SK-N-MC (cell line): Measurements from ENCODE around the gene TELO2.
"Not testable (repeated sequence)": the region's sequence is repeated elsewhere in the genome, so short reads cannot be mapped to it uniquely, and the experiment has no call there.

Experiments used
- DNase-seq: peaks from one replicate; pipeline ENCODE4 v3.0.0-alpha.2; 2011; ENCODE audit warnings: low read depth, low spot score
- H3K27ac ChIP-seq: fragments of 200-600 bp; sonication (generic); 2 replicates; pipeline ENCODE4 v1.5.1; 2016; ENCODE audit warnings: mixed run types
- H3K36me3 ChIP-seq: fragments of 200-600 bp; sonication (generic); 2 replicates; pipeline ENCODE4 v1.6.1; 2017; ENCODE audit warnings: antibody characterized with exemption, low read length, mixed read lengths; ENCODE audit not compliant: insufficient read depth
- H3K4me3 ChIP-seq: fragments of 200-600 bp; sonication (generic); 2 replicates; pipeline ENCODE4 v1.5.1; 2016
- H3K9ac ChIP-seq: fragments of 200-600 bp; sonication (generic); 2 replicates; pipeline ENCODE4 v1.8.0; 2017; ENCODE audit warnings: mixed run types, mixed read lengths; ENCODE audit not compliant: insufficient read length
- H3K9me3 ChIP-seq: fragments of 200-600 bp; sonication (generic); 2 replicates; pipeline ENCODE4 v1.6.1; 2017; ENCODE audit warnings: low read depth, mild to moderate bottlenecking, antibody characterized with exemption, low read length, moderate library complexity, mixed read lengths
- EZH2 ChIP-seq: fragments of 200-600 bp; sonication (generic); IDR thresholded peaks from one replicate; pipeline ENCODE4 v1.6.1; 2017; ENCODE audit warnings: antibody characterized with exemption
- FOXP2 ChIP-seq: optimal IDR thresholded peaks from 2 replicates; pipeline ENCODE3; 2011; ENCODE audit warnings: mild to moderate bottlenecking, moderate library complexity; ENCODE audit not compliant: insufficient read depth; ENCODE audit errors: extremely low read length, control extremely low read depth
- POLR2AphosphoS5 ChIP-seq: IDR thresholded peaks from 2 replicates; pipeline ENCODE4 v1.6.1; 2012; ENCODE audit warnings: mild to moderate bottlenecking, low read depth, low read length, borderline replicate concordance

TELO2 gene

DNA sequence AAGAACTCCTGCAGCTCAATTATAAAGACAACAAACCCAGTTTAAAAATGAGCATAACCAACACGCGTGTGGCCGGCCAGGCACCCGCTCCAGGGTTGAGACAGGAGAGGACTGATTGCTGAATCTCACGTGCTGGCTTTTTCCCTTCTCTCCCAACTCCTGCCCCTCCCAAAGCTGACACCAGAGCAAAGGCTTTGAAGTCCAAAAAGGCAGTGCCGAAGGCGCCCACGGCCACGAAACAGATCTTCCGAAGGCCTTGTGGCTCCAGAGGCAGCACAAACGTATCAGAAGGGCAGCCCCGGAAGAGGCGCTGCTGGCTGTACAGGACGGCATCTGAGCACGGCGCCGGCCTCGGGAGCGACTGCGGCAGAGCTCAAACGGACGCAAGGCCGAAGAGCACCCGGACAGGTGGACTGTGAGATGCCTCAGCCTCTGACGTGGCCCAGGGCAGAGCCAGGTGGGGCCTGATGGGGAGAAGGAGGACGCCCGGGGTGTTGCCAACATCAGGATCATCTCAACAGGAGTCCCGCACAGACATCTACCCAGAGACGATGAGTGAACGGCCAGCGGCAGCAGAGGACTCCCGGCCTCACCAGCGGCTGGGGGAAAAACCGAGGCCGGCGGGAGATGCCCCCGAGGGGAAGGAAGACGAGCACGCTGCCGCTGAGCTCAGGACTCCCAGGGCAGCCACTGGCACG lies 28.8 kb upstream of the TELO2 start:
- Histone ChIP-seq H3K4me3 (no peak overlapping the region), H3K27ac (no peak overlapping the region), H3K9me3 (no peaks in the 10 kb centered on the region), H3K36me3 (no peaks in the 10 kb centered on the region; the same call in 1 of the 2 replicates), H3K9ac (no peak overlapping the region)
- DNase-seq, result no peak
- TF ChIP-seq EZH2 (no peak), FOXP2 (no peak), POLR2AphosphoS5 (no peak)

DNA sequence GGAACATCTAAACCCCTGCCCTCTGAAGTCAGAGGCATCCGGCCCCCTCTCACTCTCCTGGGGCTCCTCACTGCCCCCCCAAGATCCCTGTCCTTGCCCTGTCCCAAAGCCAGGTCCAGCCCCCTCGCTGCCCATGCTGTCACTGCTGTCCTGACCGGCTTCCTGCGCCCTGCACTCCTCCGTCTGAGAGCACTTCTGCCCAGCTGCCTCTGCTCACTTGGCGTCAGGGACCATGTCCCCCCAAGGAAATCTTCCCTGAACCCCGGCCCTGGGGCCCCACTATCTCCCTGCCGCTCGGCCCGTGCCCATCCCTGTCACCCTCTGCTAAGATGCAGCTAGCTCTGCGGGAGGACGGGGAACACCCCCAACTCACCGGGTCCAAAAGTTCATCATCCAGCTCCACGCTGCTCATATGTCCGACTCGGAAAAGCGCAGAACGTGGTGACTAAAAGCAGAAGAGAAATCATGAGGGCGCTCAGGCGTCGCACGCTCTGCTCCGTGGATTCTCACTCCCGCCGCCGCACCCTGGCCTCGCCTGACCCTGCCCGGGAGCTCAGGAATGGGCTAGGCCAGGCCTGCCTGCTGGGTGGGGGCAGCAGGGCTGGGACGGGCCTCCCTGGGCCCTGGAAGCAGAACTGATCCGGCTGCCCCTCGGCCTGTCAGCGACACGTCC lies 28.1 kb upstream of the TELO2 start:
- Histone ChIP-seq H3K9me3 (no peaks in the 10 kb centered on the region), H3K9ac (no peak overlapping the region), H3K36me3 (no peaks in the 10 kb centered on the region; the same call in 1 of the 2 replicates), H3K4me3 (no peak overlapping the region), H3K27ac (no peak overlapping the region)
- TF ChIP-seq POLR2AphosphoS5 (no peak), FOXP2 (no peak), EZH2 (no peak)
- no peak for DNase-seq

DNA sequence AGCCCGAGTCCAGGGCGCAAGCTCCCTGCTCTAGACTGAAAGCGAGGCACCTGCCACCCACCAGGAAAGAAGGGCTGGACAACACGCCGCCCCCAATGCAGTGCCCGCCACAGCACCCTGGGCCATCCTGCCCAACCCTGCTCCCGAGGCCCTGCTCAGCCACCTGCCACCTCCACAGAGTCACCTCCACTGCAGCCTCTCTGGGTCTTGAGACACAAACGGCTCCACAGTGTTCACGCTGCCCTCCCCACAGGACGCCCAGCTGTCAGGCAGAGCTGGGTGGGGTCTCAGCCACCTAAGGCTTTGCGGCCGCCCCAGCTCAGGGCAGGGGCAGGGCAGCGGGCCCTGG lies 27.6 kb upstream of the TELO2 start:
- Histone ChIP-seq H3K9me3 (no peaks in the 10 kb centered on the region), H3K36me3 (no peaks in the 10 kb centered on the region; the same call in 1 of the 2 replicates), H3K9ac (no peak overlapping the region), H3K27ac (no peak overlapping the region), H3K4me3 (no peak overlapping the region)
- TF ChIP-seq FOXP2 (no peak), POLR2AphosphoS5 (no peak), EZH2 (no peak)
- no peak for DNase-seq

DNA sequence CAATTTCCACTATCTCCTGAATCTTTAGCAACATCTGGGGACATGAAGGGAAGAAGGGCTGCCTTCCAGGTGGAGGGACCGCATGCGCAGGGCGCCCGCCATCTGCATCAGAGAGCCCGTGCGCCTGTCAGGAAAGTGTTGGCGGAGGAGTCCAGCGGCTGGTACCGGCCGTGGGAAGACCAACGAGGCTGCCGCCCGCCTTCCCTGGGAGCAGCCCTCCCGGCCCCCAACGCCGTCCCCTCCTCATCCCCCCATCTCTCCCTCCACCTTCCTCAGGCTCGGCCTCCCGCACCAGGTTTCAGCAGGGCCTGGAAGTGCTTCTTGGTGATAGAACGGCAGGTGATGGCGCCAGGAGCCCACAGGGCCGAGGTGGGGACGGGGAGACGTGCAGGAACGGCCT lies 27.1 kb upstream of the TELO2 start:
- H3K9ac ChIP-seq, result no peak overlapping the region
- H3K4me3 ChIP-seq, result no peak overlapping the region
- H3K9me3 ChIP-seq, result no peaks in the 10 kb centered on the region
- no peak for DNase-seq
- no peak overlapping the region for H3K27ac ChIP-seq
- TF ChIP-seq FOXP2 (no peak), POLR2AphosphoS5 (no peak), EZH2 (no peak)
- no peaks in the 10 kb centered on the region for H3K36me3 ChIP-seq

DNA sequence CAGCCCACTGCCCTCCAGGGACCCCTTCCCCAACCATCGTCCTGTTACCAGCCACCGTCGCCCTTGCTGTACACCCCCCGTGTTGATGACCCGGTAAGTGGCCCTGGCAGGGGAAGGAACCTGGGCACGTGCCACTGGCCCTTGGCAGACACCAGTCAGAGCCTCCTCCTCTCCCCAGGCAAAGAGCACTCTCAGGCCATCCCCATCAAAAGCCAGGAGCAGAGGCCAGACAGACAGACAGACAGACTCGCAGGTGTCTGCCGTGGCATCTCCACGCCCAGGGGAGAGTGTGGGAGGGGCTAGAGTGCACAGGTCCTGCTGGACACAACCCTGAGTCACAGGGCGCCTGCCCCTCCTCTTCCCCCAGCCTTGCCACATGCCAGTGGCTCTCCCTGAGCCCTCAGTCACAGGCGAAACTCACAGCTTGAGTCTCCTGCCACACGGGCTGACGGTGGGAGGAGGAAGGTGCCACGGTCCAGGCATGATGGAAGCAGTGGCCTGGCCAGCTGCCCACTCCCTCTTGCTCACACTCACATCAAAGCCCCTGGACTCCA lies 26.1 kb upstream of the TELO2 start:
- H3K4me3 ChIP-seq, result no peak overlapping the region
- no peak for DNase-seq
- H3K36me3 ChIP-seq, result no peaks in the 10 kb centered on the region
- TF ChIP-seq FOXP2, result no peak
- TF ChIP-seq POLR2AphosphoS5, result no peak
- TF ChIP-seq EZH2, result no peak
- H3K27ac ChIP-seq, result no peak overlapping the region
- H3K9me3 ChIP-seq, result no peaks in the 10 kb centered on the region
- H3K9ac ChIP-seq, result no peak overlapping the region

DNA sequence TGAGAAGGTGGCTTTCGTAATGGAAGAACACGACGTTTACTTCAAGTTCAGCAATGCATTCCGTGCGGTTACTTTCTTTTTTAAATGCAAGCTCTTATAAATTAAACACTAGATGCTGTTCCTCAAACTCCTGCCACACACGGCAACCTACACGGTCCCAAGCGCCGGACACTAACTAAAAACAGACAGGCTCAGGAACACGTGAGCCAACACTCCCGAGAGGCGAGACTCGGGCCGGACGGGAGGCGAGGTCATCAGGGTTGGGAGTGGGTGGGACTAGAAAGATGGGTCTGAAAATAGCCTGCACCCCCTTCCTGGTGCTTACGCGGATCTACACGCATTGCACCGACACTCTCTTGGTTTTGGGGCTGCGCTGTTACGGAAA lies 24.7 kb upstream of the TELO2 start:
- Histone ChIP-seq H3K9ac (no peak overlapping the region), H3K36me3 (no peaks in the 10 kb centered on the region), H3K9me3 (no peaks in the 10 kb centered on the region), H3K4me3 (no peak overlapping the region), H3K27ac (no peak overlapping the region)
- no peak for DNase-seq
- TF ChIP-seq EZH2, result no peak
- TF ChIP-seq POLR2AphosphoS5, result no peak
- no peak for TF ChIP-seq FOXP2

DNA sequence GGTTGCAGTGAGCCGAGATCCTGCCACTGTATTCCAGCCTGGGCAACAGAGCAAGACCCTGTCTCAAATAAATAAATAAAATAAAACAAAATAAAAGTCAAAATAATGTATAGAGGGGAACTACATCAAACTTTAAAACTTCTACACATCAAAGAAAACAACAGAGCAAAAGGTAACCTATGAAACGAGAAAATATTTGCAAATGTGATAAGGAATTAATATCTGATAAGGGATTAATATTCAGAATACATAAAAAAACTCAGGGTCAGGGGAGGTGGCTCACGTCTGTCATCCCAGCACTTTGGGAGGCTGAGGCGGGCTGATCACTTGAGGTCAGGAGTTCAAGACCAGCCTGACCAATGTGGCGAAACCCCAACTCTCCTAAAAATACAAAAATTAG lies 24.0 kb upstream of the TELO2 start:
- H3K9ac ChIP-seq, H3K9me3 ChIP-seq, H3K27ac ChIP-seq: not testable (repeated sequence)

DNA sequence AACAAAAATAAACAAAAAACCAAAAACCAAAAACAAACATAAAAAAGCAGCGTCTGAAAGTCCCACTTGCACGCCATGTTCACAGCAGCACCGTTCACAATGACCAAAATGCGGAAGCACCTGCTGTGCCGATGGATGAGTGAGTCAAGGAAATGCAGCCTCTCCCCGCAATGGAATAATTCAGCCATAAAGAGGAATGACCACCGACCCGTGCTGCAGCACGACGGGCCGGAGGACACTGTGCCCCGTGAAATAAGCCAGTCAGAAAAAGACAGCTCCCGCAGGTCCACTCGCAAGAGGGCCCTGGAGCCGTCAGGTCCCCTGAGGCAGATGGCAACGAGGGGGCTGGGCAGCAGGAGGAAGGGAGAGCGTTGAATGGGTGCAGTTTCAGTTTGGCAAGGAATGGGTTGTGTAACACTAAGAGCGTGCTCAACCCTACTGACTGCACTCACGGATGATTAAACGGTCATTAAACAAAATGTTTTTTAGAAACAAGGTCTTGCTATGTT lies 23.4 kb upstream of the TELO2 start:
- H3K9ac ChIP-seq, result no peak overlapping the region
- no peaks in the 10 kb centered on the region for H3K36me3 ChIP-seq
- H3K27ac ChIP-seq, result no peak overlapping the region
- no peak for DNase-seq
- no peak for TF ChIP-seq FOXP2
- no peak for TF ChIP-seq POLR2AphosphoS5
- no peak for TF ChIP-seq EZH2
- H3K9me3 ChIP-seq, result no peaks in the 10 kb centered on the region
- no peak overlapping the region for H3K4me3 ChIP-seq

More for the DNA sequence above, 24.0 kb upstream of the TELO2 start:
- H3K36me3 ChIP-seq, DNase-seq, H3K4me3 ChIP-seq: not testable (repeated sequence)
